Hematopoietic multipotent progenitor cell treated with erythropoietin and hydrocortisone succinate and interleukin-3 and kit ligand, for 15 days (in vitro differentiated cells): ENCODE data around the gene RPS6KA2.

ENCODE experiments used
- DNase-seq: peaks from one replicate; pipeline ENCODE4 v3.0.0-alpha.2; 2015; ENCODE audit warnings: low spot score

Gene RPS6KA2

DNA sequence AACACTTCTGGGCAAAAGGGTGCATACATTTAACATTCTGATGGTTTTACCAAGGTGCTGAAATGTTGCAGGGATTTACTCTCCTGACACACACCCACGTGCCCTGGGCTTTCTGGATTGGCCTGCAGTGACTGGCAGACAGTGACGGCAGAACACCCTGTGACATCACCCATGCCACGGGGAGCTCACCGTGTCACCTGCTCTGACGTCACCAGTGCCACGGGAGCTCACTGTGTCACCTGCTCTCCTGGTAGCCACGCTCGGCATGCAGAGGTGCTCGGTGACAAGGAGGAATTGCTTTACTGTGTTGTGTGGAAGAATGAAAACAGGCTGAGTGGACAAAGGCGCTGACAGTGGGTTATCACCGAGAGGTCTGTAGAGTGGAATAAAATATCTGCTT is 139.9 kb downstream of the RPS6KA2 start:
- no peak for DNase-seq

DNA sequence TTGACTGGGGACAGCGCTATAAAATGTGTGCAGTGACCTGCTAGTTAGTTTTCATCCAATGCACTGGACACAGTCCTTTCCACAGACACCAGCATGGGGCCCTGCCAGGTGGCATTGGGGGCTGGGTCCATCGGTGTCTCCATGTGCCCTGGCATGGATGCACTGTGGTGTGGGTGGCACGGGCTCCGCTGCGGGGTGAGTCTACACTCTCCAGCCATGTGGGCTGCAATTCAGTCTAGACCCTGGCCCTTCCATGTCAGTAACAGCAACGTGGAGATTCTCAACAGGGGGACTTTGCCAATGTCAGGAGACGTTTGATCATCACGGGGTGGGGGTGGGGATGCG is 140.5 kb downstream of the RPS6KA2 start:
- no peak for DNase-seq

DNA sequence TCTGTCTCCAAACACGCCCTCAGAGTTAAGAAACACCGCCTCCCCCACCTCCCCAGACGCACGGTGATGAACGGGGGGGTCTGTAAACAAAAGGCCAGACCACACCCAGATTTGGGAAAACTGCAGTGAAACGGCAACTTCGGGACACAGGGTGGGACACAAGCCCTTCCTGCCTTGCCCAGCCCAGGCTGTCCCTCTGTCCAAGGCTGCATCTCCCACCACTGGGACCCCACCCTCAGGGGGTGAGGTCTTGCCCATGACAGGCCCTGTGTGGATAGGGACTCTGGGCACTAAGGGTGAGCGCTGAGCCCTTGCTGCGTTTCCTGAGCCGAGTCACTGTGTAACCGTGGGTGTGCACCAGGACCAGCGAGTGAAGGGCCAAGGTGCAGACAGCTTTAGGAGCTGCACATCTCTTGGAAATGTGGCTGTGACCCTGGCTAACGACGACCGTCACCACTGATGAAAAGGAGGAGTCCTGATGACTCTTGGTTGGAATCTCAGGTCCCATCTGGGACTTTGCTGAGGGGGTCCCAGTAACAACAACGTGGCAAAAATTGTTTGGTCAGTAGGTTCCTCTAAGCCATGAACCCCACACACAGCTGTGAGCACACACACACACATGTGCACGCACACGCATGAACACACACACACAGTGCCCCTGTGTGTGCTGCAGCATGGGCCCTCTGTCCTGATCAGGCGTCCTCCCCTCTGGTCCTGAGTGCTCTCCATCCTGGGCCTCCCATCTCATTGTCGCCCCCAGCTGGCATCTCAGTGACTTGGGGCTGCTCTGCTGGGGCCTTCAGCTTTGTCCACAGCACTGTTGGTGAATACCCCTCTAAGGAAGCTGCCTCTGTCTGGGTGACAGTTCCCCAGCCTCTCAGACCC is 141.2 kb downstream of the RPS6KA2 start:
- no peak for DNase-seq

DNA sequence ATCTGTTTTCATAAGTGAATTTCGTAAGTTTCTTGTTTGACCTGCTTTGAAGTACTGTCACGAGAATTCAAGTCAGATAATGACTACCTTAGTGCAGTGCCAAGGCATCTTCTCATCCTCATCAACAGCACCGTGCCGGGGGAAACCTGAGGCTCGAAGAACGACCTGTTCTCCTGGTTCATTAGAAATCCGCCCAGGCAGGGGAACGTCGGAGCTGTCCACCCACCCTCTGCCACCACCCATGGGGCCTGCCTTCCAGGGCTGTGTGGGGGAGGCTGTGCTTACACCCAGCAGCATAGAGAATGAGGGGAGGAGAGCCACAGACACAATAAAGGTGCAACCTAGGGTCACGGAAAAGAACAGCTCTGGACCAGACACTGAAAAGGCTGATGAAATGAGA is 142.2 kb downstream of the RPS6KA2 start:
- no peak for DNase-seq

DNA sequence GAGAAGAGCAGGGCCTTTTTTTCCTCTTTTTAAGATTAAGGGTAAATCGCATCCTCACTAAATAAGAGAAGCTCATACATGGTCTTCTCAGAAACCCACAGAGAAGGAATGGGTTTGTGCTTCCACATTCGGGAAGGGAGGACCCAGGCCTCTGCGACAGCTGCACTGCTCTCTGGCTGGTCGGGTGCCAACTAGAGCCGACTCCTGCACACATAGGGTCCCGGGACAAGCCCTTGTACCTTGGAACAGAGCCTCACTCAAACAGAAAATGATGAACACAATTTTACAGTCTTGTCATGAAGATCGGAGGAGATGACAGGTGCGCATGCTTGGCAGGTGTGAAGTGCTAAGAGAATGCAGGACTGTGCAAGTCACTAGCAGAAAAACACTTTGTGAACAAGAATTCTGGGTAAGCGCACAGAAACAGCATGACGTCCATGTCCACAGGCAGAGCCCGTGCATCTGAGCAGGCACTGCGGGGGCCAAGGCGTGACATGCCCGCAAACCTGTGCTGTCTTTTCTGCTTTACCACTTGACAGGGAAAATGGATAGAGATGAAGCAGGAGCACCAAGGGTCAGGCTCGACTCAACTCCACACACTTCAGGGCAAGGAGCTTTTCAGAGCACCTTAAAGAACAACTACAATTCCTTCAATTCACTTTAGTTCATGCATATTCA is 143.3 kb downstream of the RPS6KA2 start:
- DNase-seq, result no peak

DNA sequence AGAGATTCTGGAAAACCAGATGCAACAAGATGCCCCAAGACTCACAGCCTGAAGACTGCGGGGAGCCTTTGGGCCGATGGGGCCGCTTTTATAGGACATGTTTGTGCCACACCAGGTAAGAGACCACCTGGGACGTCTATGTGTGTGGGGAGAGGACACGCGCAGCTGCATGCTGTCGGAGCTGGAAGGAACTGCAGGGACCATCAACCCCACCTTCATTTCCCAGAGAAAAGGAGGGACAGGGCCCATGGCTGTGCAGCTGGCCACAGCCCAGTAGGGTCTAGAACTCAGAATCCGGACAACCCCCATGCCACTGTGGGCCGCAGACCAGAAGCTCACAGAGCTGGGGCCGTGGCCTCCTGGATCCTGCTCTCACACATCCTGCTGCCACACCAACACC is 144.0 kb downstream of the RPS6KA2 start:
- no peak for DNase-seq

DNA sequence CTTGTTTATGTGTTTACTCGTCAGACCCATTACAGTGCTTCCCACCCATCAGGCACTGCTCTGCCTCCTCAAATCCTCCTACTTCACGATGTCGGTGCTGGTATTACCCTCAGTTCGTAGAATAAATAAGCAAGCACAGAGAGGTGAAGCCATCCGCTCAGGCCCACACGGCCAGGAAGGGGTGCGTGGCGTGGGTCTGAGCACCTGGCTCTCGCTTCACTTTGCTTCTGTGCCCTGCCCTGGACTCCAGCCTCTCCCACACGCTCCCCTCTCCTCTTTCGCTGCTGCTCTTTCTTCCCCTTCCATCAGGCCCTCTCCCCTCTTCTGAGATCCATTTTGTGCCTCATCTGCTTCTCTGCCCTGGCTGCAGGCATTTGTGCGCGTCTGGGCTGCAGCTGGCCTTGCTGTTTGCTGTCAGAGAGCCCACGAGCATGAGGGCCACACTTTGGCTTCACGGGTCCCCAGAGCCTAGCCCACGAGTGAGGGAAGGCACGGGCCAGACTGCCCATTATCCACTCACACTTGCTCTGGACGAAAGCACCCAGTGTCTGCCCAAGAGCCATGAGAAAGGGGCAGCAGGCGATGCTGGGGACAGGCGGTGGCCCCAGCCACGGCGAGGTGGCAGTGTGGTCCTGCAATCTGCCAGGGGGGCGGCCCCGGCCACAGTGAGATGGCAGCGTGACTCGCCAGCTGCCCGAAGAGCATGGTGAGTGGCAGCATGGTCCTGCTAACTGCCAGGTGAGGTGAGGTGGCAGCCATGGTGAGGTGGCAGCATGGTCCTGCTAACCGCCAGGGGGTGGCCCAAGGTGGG is 148.1 kb downstream of the RPS6KA2 start:
- DNase-seq, result no peak

DNA sequence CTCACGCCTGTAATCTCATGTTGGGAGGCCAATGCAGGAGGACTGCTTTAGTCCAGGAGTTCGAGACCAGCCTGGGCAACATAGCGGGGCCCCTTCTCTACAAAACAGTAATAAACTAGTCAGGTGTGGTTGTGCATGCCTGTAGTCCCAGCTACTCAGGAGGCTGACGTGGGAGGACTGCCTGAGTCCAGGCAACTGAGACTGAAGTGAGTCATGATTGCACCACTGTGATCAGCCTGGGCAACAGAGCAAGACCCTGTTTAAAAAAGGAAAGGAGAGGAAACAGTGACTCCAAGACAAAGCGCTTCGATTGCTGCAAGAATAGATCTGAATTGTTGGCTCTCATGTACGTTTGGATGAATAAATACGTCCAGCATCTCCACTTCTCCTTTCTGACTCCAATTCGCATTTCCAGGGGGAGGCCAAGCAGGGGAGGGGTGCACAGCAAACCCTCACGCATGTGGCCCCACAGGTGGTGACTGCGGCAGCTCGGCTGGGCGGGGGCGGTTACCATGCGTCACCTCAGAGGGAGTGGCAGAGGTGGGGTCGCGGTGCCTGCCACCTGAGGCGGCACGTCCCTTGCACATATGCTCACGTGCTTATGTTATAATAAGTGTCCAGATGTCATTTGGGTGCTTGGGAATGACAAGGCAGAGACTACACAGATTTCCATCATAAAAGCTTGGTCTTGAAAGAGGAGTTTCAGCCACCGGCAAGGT is 149.2 kb downstream of the RPS6KA2 start:
- DNase-seq, result no peak

DNA sequence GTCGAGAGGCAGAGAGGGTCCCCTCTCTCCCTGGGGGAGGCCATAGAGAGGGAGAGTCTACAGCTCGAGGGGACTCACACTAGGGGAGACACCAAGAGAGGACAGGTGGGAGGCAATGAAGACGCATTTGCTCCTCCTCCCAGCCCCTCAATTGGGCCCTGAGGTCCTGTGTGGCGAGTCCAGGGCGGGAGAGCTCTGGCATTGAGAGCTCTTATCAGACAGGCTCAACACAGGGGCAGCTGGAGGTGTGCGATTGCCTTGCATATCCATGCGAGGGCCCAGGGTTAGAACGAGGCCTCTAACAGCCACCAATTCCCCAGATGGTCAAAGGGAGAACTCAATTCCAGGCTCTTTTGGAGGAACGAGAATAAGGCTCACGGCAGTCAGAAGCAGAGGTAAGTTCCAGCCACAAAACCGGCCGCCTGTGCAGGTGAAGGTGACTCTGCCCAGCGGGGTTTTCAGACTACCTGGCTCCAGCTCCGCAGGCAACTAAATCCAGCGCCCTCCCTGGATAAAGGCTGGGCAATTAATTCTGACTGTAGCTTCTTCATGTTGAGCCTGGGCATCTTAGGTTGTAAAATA is 150.3 kb downstream of the RPS6KA2 start:
- DNase-seq, result no peak

DNA sequence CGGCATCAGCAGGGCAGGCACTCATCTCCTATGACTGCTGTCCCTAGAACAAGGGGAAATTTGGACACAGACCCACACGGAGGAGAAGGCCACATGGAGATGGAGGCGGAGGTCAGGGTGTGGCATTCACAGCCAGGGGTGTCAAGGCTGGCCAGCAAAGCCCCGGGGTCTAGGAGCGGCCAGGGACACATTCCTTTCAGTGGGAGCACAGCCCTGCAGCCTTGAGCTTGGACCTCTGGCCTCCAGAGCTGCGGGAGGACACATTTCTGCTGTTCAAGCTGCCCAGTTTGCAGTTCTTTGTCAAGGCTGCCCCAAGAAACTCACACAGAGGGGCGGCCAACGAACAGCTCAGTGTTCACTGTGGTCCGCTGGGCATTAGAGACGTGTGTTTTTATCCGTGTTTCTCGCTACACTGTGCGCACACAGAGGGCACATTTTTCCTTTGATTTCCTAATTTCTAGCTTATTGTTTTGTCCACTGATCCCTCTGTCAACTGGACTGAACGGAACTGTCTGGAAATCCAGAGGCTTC is 150.9 kb downstream of the RPS6KA2 start:
- DNase-seq, result no peak

DNA sequence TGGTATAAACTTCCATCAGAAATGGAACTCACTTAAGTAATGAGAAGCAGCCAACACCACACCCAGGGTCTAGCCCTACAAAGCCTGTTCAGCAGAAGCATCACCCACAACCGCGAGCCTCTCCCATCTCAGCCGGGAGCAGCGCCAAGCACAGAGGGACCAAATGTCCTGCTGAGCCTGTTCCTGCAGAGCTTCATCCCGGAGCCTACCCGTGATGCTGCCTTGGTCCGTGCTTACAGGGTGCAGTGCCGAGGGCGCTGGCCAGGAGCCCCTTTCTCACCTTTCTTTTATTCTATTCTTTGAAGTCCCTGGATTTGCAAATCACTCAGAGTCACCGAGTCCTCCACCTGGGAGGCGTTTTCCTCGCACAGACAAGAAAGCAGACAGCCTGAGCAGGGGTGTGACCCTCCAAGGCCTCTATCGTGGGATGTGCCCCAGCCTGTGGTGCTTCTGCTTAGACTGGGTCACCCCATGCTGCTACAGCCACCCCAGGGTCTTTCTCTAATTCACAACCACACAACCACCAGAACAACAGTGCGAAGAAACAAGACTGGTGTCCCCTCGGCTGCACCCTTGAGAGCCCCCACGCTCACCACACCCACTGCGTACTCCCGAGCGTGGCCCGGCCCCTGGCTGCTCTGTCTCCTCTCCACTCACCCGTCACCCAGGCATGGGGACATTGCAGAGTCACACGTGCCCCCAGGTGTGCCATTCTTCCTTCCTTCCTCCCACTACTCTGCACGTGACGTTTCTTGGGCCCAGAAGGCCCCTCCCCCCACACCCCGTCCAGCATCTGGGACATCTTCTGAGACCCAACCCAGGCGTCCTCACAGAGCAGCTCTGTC is 152.1 kb downstream of the RPS6KA2 start:
- DNase-seq, result no peak

DNA sequence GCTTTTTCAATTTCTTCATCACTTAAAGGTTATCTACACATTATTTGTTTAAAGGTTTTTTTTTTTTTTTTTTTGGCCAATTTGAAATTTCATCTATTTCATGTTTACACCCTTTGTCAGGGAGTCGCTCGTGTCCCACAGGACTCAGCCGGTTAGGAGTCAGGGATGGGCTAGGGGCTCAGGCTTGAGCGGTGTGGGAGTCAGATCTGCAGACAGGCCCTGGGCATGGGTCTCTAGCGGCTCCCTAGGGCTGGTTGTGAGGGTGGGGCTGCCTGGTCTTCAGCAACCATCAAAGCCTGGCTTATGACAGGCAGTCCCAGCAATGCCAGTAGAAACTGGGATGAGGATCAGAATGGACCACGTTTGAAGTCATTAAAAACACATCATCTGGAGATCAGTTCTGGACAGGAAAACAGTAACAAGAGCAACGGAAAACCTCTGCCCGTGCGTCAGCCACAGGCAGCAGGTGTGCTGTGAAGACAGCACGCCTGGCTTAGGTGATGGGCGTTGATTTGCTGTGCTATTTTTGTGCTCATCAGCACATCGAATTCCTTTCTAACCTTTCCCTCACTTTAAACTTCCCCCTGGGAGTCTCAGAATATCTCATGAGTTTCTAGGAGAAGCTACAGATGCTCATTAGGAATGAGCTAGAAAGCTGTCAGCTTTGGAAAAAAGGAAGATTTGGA is 153.0 kb downstream of the RPS6KA2 start:
- no peak for DNase-seq

DNA sequence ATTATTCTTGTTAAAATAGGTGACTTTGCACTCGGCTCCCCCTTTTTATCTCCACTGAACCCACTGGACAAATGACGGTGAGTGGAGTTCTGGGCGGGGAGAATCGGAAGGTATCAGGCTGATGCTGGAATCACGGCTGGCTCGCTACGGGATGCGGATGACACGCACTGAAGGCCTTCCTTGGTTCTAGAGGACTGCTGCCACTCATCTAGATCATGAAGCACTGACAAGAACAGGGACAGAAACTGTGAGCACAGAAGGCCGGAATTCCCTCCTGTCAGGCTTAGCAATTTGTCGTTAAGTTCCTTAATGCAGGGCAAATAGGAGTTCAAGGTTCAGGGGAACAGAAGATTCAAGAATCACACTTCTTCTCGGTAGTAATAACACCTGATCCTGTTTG is 154.4 kb downstream of the RPS6KA2 start:
- no peak for DNase-seq

DNA sequence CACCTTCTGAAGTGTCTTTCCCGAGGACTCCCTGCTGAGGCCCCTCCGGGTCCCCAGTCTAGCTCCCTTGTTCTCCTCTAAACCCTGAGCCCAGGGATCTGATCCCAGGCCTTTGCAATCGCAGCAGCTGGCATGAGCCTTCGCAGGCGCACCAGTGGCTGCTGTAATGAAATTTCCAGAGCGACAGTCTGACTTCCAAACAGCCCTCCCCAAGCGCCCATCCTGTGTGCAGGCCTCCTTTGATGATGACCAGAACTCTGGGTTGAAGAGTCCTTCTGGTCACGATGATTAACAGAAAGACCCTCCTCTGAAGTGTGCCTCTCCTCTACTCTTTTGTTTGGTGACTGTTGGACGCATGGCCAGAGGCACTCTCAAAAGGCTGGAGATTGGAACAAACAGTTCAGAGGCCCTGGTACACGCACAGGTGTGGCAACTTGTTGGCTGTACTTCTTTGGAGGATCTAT is 155.2 kb downstream of the RPS6KA2 start:
- no peak for DNase-seq

DNA sequence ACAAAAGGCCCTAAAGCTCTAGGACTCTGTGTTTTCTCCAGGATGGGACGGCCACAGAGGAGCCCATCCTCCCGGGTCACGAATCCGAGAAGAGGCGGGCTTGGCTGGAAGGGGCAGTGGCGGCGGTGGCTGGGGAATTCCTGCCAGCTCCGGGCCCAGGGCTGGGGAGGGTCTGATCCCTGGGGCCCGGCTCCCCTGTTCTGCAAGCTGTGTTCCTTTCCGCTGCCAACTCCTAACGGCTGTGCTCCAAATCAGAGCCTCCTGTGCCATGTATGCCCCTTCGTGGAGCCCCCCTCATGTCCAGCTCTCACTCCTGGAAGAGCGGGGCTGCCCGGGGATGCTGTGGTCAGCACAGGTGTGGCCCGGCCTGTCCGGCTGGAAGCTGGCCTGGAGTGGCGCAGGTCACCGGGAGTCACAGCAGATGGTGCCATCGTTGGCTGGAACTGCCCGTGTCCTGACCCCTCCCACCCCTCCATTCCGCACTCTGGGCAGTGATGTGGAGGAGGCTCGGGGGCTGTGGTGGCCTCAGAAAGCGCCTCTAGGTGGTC is 156.1 kb downstream of the RPS6KA2 start:
- no peak for DNase-seq

DNA sequence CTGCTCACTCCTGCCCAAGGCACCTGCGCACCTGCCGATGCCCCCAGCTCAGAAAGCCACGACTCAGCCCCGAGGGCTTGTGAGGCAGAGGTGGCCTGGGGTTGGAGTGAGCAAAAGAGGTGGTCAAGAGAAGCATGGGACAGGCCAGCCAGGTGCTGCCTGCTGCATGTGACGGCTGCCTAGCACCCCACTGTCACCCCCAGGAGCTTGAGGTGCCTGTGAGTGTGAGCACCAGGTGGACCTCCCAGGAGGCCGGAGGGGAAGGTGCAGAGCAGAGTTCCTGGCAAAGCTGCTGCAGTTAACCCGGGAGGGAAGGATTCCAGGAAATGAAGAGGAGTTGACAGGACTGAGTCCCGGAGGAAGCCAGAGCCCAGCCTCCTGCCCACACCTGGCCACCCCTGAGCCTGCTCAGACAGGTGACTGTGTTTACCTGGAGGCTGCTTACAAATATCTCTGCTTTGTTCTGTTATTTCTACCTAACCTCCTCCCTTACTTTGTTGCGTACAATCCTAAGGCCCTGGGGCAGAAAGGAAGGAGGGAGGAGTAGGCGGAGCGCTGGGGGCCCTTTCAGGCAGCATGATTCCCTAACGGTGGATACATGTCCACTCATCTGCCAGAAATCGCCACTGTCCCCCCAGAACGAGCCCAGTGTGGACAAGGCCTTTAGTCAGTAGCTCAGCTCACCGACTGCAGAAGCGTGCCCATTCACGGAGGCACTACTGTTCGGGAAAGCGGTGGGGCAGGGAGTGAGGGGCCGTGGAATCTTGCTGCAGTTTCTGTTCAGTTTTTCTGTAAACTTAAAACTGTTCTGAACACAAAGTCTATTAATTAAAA is 156.8 kb downstream of the RPS6KA2 start:
- no peak for DNase-seq

DNA sequence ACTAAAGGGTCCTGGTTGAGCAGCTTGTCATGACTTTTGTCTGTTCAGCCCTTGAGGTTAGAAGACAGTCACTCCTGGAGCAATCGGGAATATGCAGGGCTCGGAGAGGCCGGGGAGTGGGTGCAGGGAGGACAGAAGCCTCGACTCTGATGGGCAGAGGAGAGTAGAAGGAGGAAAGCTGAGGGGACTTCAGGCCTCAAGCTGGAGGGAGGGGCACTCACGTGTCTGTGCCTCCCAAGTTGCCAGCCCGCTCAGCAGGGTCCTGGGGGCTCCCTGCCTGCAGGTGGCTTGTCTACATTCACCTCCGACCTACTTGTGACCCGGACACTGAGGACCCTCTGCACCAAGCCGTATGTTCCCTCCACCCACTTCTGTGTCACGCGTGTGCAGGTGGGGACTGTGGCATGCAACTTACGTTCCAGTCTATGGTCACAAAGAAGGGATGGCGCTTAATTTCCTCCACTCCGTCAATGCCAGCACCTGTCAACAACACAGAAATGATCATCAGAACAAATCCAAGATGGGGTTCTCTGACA is 157.6 kb downstream of the RPS6KA2 start:
- DNase-seq, result no peak

DNA sequence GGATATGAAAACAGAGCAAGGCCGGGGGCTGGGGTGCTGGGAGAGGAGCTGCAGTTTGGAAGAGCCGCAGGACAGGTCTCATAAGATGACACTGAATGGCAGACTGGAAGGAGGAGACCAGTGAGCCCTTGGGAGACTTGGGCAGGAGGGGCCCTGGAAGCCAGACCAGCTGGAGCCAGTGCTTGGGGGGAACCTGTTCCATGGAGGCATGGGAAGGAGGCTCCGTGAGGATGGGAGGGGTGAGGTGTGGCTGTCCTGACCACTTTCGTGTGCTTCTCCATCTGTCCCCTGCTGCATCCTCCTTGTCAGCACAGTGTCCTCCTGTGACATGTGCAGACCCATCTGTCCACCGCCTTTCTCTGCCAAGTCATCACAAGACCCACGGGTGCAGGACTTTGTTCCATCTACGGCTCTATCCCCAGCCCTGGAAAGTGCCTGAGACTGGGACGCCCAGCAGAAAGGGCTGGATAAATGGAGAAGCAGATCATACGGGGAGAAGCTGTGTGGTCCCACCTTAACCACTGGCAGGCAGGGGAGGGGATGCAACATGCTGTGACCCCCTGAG is 159.5 kb downstream of the RPS6KA2 start:
- no peak for DNase-seq
